GM23338 (cell line): ENCODE data around the gene NMRK2.

Source experiments
- CREB1 ChIP-seq: fragments of 250-450 bp; sonication (Bioruptor Pico); IDR thresholded peaks from 2 replicates; pipeline ENCODE4 v1.5.0; 2020; ENCODE audit warnings: low read depth, mild to moderate bottlenecking, moderate library complexity
- EZH2 ChIP-seq: fragments of 200-600 bp; sonication (generic); IDR thresholded peaks from one replicate; pipeline ENCODE4 v1.8.0; 2017; ENCODE audit warnings: antibody characterized with exemption, mild to moderate bottlenecking, low read depth; ENCODE audit not compliant: unreplicated experiment
- EZH2phosphoT487 ChIP-seq: fragments of 200-600 bp; sonication (generic); IDR thresholded peaks from one replicate; pipeline ENCODE4 v1.8.1; 2018; ENCODE audit warnings: antibody characterized with exemption; ENCODE audit not compliant: unreplicated experiment
- POLR2AphosphoS5 ChIP-seq: IDR thresholded peaks from 2 replicates; pipeline ENCODE4 v1.6.1; 2016; ENCODE audit warnings: antibody characterized with exemption, low read depth
- TF ChIP-seq, protein P1 (sequence below), 2 experiments: fragments of 200-600 bp in 1 of 2; sonication (generic) in 1 of 2; conservative IDR thresholded peaks; 2 replicates each; pipeline versions ENCODE4 v1.5.1 to v1.6.1; 2016 to 2017; ENCODE audit warnings: antibody characterized with exemption in 2 of 2, low read depth in 2 of 2, mild to moderate bottlenecking in 2 of 2, moderate library complexity in 1 of 2
- TF ChIP-seq, protein P2 (sequence below): IDR thresholded peaks from one replicate; pipeline ENCODE4 v1.6.1; 2018; ENCODE audit warnings: antibody characterized with exemption; ENCODE audit not compliant: unreplicated experiment

DNA sequence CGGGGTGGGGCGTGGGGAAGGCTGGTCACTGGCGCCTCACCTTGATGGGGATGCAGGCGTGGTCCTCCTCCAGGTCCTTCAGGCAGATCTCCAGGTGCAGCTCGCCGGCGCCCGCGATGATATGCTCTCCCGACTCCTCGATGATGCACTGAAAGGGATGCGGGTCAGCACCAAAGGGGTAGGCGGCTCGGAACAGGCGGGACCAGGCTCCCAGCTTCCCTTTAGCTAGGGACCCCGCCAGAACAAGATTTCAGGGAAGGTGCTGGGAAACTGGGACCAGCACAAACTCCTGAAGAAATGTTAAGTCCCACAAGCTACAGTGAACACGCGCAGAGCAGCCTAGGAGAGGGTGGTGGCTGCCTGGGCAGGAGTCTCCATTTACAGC lies 46.4 kb downstream of the NMRK2 start:
- TF ChIP-seq POLR2AphosphoS5 (no peak), CREB1 (CRISPR knock-in tag) (no peak), EZH2 (no peak), EZH2phosphoT487 (no peak)
- TF ChIP-seq, protein P1, sequence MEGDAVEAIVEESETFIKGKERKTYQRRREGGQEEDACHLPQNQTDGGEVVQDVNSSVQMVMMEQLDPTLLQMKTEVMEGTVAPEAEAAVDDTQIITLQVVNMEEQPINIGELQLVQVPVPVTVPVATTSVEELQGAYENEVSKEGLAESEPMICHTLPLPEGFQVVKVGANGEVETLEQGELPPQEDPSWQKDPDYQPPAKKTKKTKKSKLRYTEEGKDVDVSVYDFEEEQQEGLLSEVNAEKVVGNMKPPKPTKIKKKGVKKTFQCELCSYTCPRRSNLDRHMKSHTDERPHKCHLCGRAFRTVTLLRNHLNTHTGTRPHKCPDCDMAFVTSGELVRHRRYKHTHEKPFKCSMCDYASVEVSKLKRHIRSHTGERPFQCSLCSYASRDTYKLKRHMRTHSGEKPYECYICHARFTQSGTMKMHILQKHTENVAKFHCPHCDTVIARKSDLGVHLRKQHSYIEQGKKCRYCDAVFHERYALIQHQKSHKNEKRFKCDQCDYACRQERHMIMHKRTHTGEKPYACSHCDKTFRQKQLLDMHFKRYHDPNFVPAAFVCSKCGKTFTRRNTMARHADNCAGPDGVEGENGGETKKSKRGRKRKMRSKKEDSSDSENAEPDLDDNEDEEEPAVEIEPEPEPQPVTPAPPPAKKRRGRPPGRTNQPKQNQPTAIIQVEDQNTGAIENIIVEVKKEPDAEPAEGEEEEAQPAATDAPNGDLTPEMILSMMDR (conservative IDR thresholded peaks at IDR 0.05; ENCODE audit: low read depth in 2 of 2): no peak
- TF ChIP-seq, protein P2, sequence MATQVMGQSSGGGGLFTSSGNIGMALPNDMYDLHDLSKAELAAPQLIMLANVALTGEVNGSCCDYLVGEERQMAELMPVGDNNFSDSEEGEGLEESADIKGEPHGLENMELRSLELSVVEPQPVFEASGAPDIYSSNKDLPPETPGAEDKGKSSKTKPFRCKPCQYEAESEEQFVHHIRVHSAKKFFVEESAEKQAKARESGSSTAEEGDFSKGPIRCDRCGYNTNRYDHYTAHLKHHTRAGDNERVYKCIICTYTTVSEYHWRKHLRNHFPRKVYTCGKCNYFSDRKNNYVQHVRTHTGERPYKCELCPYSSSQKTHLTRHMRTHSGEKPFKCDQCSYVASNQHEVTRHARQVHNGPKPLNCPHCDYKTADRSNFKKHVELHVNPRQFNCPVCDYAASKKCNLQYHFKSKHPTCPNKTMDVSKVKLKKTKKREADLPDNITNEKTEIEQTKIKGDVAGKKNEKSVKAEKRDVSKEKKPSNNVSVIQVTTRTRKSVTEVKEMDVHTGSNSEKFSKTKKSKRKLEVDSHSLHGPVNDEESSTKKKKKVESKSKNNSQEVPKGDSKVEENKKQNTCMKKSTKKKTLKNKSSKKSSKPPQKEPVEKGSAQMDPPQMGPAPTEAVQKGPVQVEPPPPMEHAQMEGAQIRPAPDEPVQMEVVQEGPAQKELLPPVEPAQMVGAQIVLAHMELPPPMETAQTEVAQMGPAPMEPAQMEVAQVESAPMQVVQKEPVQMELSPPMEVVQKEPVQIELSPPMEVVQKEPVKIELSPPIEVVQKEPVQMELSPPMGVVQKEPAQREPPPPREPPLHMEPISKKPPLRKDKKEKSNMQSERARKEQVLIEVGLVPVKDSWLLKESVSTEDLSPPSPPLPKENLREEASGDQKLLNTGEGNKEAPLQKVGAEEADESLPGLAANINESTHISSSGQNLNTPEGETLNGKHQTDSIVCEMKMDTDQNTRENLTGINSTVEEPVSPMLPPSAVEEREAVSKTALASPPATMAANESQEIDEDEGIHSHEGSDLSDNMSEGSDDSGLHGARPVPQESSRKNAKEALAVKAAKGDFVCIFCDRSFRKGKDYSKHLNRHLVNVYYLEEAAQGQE: no peak
